Activated naive CD4-positive, alpha-beta T cell treated with anti-CD3 and anti-CD28 coated beads, Interleukin-2, amount 50 U/mL, for 72 hours (primary cell): ENCODE results near the gene TLR5. TPM values are rescaled to one million over a fixed set of nuclear protein-coding genes. Genes with fewer than 3 reads are reported as not detected.

Experiments
- ATAC-seq, 2 donors: fragments of 150-1000 bp; cut with Tn5 transposase; 2 replicates each; pipeline ENCODE4 v1.10.0; 2021; ENCODE audit warnings: mild to moderate bottlenecking in 2 of 2, moderate library complexity in 2 of 2
- DNase-seq, 2 donors: peaks; one replicate each; pipeline ENCODE4 v3.0.0; 2021 to 2022; ENCODE audit warnings: low spot score in 2 of 2
- H3K27ac Mint-ChIP-seq, 2 donors: one replicate each; pipeline ENCODE4 v1.8.0; 2022; ENCODE audit warnings: mild to moderate bottlenecking in 2 of 2, mixed read lengths in 2 of 2
- H3K36me3 Mint-ChIP-seq, 2 donors: one replicate each; pipeline ENCODE4 v1.8.0; 2022; ENCODE audit warnings: mixed read lengths in 2 of 2
- H3K9me3 Mint-ChIP-seq, 2 donors: one replicate each; pipeline ENCODE4 v1.8.0; 2022; ENCODE audit warnings: mixed read lengths in 2 of 2
- total RNA-seq, 2 donors: library from RNA; stranded (reverse); gene quantifications; one replicate each; pipeline ENCODE4 v1.2.3, GENCODE V29; 2022

The TLR5 gene
- total RNA-seq, 2 donors from 2014 or later: 0.43 TPM; not detected in 1

GRCh38 chr1:223133824-223134435 is 9.1 kb downstream of the TLR5 start:
- DNase-seq (peak; percentile 74 to 81), ATAC-seq (peak; percentile 84)
- no peak overlapping the region for H3K27ac Mint-ChIP-seq
- peaks cover 0 to 2% of the 10 kb centered on the region in 2 donors for H3K9me3 Mint-ChIP-seq
- no peaks in the 10 kb centered on the region for H3K36me3 Mint-ChIP-seq

DNA sequence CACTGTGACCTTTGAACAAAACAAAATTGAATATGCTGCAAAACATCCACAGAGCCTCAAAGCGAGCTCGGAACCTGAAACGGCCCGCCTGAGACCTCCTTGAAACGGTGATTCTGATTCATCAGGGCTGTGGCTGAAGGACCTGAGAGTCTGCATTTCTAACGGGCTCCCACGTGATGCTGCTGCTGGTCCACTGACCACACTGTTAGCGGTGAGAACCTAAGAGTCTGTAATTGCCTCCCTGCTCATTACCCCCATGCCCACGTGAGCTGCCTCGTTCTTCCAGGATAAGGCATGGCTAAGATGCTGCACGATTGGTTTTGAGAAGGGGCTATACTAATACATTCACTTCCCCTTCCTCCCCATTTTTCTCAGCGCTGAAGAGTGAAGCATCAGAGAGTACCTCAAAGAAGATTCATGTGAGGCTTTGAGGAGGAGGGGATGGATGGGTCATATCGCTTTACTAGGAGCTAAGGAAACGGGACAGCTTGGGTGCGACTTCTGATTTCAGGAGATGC is 9.7 kb downstream of the TLR5 start:
- H3K36me3 Mint-ChIP-seq: no peaks in the 10 kb centered on the region
- H3K27ac Mint-ChIP-seq: no peak overlapping the region
- ATAC-seq: peak; percentile 13 to 35
- no peaks in the 10 kb centered on the region for H3K9me3 Mint-ChIP-seq
- no peak for DNase-seq

DNA sequence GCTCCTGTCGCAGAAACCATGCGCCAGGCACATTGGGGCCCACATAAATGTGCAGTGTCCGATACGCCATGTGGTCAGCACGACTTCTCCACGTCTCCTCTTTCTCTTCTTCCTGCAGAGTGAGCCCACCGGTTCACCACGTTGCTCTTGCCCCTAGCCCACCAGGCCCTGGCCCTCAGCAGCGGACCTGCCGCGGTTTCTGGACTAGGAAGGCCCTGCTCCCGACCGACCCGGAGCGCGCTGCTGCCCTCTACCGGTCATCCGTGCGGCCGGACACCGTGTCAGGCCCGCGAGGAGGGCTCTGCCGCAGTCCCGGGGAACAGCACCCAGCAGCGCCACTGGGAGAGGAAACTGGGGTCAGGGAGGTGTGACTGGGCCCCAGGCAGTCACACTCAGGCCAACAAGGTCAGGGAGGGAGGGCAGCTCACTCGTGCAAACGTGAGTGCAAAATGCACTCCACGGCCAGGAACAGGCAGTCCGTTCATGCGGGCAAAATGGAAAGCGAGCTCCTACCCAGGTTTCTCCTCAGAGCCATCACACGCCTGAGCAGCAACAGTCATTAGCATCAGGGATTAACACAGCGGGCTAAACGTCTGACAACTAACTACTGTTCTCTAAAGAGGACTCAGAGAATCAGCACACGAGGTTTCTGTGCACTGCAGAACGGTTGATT is 13.7 kb downstream of the TLR5 start:
- DNase-seq: peak; percentile 77 to 84
- Mint-ChIP-seq H3K9me3 (no peaks in the 10 kb centered on the region), H3K36me3 (no peaks in the 10 kb centered on the region), H3K27ac (no peak overlapping the region)
- peak; percentile 79 to 81 for ATAC-seq

DNA sequence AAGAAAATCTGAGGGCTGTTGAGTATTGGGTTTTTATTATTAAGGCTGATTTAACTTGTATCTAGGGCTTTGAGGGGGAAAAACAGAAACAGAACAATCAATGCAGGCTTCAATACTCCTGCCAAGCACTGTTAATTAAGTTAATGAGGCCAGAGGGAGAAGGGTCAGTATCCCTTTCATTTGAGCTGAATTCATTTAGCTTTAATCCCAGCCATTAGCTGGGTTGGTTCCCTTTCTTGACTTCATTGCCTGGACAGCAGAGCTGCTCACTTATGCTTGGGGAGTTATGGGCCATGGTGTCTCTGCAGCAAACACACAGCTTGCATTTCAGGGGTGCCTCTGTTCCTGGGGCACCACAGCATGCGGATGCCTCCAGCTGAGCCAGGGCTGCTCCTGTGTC is 16.3 kb downstream of the TLR5 start:
- DNase-seq: no peak
- Mint-ChIP-seq H3K9me3 (no peaks in the 10 kb centered on the region), H3K36me3 (no peaks in the 10 kb centered on the region), H3K27ac (no peak overlapping the region)
- no peak for ATAC-seq

GRCh38 chr1:223125766-223126165 is 17.3 kb downstream of the TLR5 start:
- Mint-ChIP-seq H3K27ac (no peak overlapping the region), H3K9me3 (no peaks in the 10 kb centered on the region), H3K36me3 (no peaks in the 10 kb centered on the region)
- ATAC-seq: peak in 1 of 2 donors; percentile 39
- DNase-seq: no peak

GRCh38 chr1:223123011-223123610 is 19.9 kb downstream of the TLR5 start:
- H3K36me3 Mint-ChIP-seq: no peaks in the 10 kb centered on the region
- H3K27ac Mint-ChIP-seq: no peak overlapping the region
- no peak for DNase-seq
- H3K9me3 Mint-ChIP-seq: no peaks in the 10 kb centered on the region
- no peak for ATAC-seq

DNA sequence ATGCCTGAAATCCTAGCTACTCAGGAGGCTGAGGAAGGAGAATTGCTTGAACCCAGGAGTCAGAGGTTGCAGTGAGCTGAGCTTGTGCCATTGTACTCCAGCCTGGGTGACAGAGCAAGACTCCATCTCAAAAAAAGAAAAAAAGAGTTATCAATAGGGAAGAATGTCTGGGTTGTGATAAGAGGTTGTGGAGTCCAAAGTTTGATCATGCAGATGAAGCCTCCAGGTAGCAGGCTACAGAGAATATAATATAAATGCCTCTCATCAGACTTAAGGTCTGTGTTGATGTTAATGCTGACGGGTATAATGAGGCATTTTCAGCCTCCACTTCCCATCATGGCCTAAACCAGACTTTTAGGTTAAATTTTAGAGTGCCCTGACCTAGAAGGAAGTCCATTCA is 24.6 kb downstream of the TLR5 start:
- Mint-ChIP-seq H3K9me3 (no peaks in the 10 kb centered on the region), H3K27ac (no peak overlapping the region), H3K36me3 (no peaks in the 10 kb centered on the region)
- no peak for DNase-seq
- no peak for ATAC-seq

DNA sequence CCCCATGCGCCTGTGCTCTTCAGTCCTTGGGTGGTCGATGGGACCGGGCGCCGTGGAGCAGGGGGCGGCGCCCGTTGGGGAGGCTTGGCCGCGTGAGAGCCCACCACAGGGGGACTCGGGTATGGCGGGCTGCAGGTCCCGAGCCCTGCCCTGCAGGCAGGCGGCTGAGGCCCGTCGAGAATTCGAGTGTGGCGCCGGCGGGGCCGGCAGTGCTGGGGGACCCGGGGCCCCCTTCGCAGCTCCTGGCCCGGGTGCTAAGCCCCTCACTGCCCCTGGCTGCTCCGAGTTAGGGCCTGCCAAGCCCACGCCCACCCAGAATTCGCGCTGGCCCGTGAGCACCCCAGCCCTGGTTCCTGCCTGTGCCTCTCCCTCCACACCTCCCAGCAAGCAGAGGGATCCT is 26.1 kb downstream of the TLR5 start:
- H3K27ac Mint-ChIP-seq: no peak overlapping the region
- no peak for DNase-seq
- H3K36me3 Mint-ChIP-seq: no peaks in the 10 kb centered on the region
- no peaks in the 10 kb centered on the region for H3K9me3 Mint-ChIP-seq
- no peak for ATAC-seq

DNA sequence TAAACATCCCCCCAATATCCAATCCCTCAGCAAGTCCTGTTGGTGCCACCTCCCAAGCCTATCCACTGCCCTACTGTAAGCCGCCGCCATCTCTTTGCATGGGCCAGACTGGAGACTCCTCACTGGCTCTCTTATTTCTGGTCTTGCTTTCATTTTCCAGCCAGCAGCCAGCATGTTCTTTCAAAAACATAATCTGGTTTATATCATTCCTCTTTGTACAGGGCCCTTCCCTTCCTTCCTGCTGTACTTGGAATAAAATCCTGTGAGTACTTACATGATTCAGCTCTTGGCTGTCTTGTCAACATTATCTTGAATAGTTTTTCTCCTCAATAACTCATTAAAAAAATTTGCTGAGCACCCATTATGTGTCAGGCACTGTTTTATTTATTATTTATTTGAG is 28.2 kb downstream of the TLR5 start:
- ATAC-seq: no peak
- DNase-seq: no peak
- no peaks in the 10 kb centered on the region for H3K36me3 Mint-ChIP-seq
- no peak overlapping the region for H3K27ac Mint-ChIP-seq
- H3K9me3 Mint-ChIP-seq: no peaks in the 10 kb centered on the region

DNA sequence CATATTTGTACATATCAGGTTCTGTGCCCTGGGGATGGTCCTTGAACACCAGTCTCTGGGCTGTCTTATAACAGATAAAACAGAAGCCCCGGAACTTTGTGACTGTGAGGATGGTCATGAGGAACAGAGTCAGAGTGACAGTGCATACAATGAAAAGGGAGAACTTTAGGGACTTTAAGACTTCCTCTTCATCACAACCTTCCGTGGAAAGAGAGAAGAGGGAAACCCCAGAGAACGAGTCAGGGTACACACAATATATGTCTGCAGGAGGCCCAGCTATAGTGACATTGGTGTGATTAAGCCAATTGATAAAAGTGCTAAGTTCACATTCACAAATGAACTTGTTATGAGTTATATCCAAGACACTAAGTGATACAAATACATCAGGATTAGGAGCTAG is 32.1 kb downstream of the TLR5 start:
- no peaks in the 10 kb centered on the region for H3K36me3 Mint-ChIP-seq
- H3K9me3 Mint-ChIP-seq: no peaks in the 10 kb centered on the region
- H3K27ac Mint-ChIP-seq: no peak overlapping the region
- no peak for DNase-seq
- no peak for ATAC-seq

DNA sequence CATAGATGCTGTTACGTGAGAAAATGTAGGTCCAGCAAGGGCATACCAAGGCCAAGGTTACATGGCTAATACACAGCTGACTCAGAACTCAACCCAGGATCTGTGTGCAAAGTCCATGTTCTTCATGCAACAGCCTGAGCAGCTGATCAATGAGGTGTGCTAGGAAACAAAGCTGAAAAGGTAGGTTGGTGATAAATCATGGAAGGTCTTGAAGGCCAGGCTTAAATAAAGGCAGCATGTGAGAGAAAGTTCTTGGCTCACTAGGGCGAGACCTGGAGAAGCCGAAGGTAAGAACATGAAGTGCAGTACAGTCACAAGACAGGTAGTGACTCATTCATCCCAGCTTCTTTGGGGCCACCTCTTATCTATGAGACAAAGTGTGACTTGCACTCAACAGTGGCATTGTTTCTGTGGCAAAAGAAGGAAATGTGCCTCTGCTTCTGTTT is 33.4 kb downstream of the TLR5 start:
- Mint-ChIP-seq H3K9me3 (no peaks in the 10 kb centered on the region), H3K27ac (no peak overlapping the region), H3K36me3 (no peaks in the 10 kb centered on the region)
- peak in 1 of 2 donors; percentile 93 for ATAC-seq
- no peak for DNase-seq

DNA sequence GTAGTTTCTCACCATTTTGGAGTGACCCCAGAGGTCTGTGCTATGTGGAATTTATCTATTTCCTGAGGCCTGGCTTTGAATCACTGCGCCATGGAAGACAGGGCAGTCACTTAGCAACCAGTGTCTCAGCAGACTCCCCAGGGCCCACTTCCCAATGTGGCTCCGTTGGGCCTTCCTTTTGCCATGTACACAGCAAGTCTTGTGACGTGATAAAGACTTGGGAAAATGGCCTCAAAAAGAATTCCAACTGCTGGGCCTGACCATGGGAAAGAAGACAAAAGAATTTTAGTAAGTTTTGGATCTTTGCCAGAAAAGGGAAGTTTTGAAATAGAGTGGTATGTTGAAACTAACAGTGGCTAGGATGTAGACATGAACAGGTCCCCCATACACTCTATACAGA is 36.2 kb downstream of the TLR5 start:
- H3K27ac Mint-ChIP-seq: no peak overlapping the region
- no peak for ATAC-seq
- H3K9me3 Mint-ChIP-seq: no peaks in the 10 kb centered on the region

GRCh38 chr1:223105568-223105967 is 37.5 kb downstream of the TLR5 start:
- DNase-seq (no peak), ATAC-seq (no peak)
- Mint-ChIP-seq H3K36me3 (peaks cover 0 to 10% of the 10 kb centered on the region in 2 donors), H3K27ac (no peak overlapping the region), H3K9me3 (peaks cover 7 to 8% of the 10 kb centered on the region in 2 donors)

More for the DNA sequence above, 36.2 kb downstream of the TLR5 start:
- no peaks in the 10 kb centered on the region for H3K36me3 Mint-ChIP-seq
- DNase-seq: no peak

- peaks cover 9 to 10% of the 10 kb centered on the region in 2 donors for H3K36me3 Mint-ChIP-seq
- DNase-seq: no peak
- peaks cover 13 to 14% of the 10 kb centered on the region in 2 donors for H3K9me3 Mint-ChIP-seq
- ATAC-seq: peak in 1 of 2 donors; percentile 44
- H3K27ac Mint-ChIP-seq: no peak overlapping the region
These were observed 40.1 kb downstream of the TLR5 start for GRCh38 chr1:223102797-223103533.

DNA sequence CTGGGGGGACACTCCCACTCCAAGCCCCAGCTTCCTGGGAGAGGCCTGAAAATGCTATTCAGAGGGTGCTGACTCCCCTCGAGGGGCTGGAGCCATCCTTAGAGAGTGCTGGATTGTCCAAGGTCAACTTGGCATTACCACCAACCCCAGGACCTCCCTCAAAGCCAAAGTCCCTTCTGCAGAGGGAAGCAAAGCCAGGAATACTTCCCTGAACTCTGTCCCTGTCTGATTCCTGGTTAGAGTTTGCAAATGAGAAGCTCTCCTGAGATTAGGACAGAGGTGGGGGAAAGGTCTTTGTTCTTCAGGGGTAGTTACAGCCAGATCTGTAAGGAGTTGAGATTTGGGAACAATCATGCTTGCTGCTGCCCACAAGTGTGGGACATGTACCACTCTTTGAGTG is 45.3 kb downstream of the TLR5 start:
- H3K27ac Mint-ChIP-seq: no peak overlapping the region
- peaks cover 13 to 14% of the 10 kb centered on the region in 2 donors for H3K9me3 Mint-ChIP-seq
- no peak for ATAC-seq
- no peak for DNase-seq
- H3K36me3 Mint-ChIP-seq: peaks cover 9 to 10% of the 10 kb centered on the region in 2 donors

DNA sequence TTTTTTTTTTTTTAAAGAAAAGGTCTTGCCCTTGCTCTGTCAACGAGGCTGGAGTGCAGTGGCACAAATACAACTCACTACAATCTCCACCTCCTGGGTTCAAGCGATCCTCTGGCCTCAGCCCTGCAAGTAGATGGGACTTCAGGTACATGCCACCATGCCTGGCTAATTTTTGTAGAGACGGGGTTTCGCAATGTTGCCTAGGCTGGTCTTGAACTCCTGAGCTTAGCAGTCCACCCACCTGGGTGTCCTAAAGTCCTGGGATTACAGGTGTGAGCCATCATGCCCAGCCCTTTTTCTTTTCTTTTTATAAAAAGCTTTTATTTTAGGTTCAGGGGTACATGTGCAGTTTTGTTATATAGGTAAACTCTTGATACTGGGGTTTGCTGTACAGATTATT is 47.2 kb downstream of the TLR5 start:
- ATAC-seq (no peak), DNase-seq (no peak)
- Mint-ChIP-seq H3K9me3 (peaks cover 6 to 7% of the 10 kb centered on the region in 2 donors), H3K27ac (no peak overlapping the region), H3K36me3 (peaks cover 1 to 9% of the 10 kb centered on the region in 2 donors)

- Mint-ChIP-seq H3K36me3 (no peaks in the 10 kb centered on the region), H3K9me3 (no peaks in the 10 kb centered on the region), H3K27ac (no peak overlapping the region)
- DNase-seq (no peak), ATAC-seq (no peak)
These were observed 51.2 kb downstream of the TLR5 start for GRCh38 chr1:223091896-223092295.
